Left ventricle myocardium inferior (tissue), 1 donor: ENCODE results near the gene PABPN1L. TPM values are rescaled to one million over a fixed set of nuclear protein-coding genes. Genes with fewer than 3 reads are reported as not detected.
A peak's percentile ranks its signal among the peaks of the same experiment; 100 is the strongest.
"Not testable (repeated sequence)": the region's sequence is repeated elsewhere in the genome, so short reads cannot be mapped to it uniquely, and the experiment has no call there.

Experiments used
- DNase-seq: peaks from one replicate; pipeline ENCODE4 v3.0.0-alpha.2; 2020
- H3K27ac ChIP-seq: fragments of 200-600 bp; replicated peaks from 2 replicates; pipeline ENCODE4 v1.8.0; 2021
- H3K27me3 ChIP-seq: fragments of 200-600 bp; 2 replicates; pipeline ENCODE4 v1.8.0; 2021; ENCODE audit warnings: low read depth
- H3K36me3 ChIP-seq: fragments of 200-600 bp; 2 replicates; pipeline ENCODE4 v1.8.0; 2021
- H3K4me1 ChIP-seq: fragments of 200-600 bp; 2 replicates; pipeline ENCODE4 v1.8.0; 2021
- H3K4me3 ChIP-seq: fragments of 200-600 bp; 2 replicates; pipeline ENCODE4 v1.8.0; 2021; ENCODE audit warnings: mild to moderate bottlenecking, moderate library complexity
- H3K9me3 ChIP-seq: fragments of 200-600 bp; replicated peaks from 2 replicates; pipeline ENCODE4 v1.8.0; 2021
- intact Hi-C: fragments of 100-400 bp; cut with micrococcal nuclease; formaldehyde crosslinking; loops from one replicate; pipeline ENCODE4 v1.11.0; 2022
- total RNA-seq: library from RNA; stranded (reverse); fragmentation: NEBNext Ultra II Directional; extraction: Animal tissue kit (Norgen Biotek cat#: 25700); gene quantifications from one replicate; pipeline ENCODE4 v1.2.1, GENCODE V29; 2021
- TF ChIP-seq, protein P1 (sequence below): fragments of 200-600 bp; IDR thresholded peaks from 2 replicates; pipeline ENCODE4 v1.8.0; 2021; ENCODE audit warnings: antibody characterized with exemption, mild to moderate bottlenecking, borderline replicate concordance
- donor health status: DM: no; HTN: yes; CAD: no; lungs with severe emphysema.

The PABPN1L gene
- total RNA-seq, 1 donor from 2014 or later: not detected

DNA sequence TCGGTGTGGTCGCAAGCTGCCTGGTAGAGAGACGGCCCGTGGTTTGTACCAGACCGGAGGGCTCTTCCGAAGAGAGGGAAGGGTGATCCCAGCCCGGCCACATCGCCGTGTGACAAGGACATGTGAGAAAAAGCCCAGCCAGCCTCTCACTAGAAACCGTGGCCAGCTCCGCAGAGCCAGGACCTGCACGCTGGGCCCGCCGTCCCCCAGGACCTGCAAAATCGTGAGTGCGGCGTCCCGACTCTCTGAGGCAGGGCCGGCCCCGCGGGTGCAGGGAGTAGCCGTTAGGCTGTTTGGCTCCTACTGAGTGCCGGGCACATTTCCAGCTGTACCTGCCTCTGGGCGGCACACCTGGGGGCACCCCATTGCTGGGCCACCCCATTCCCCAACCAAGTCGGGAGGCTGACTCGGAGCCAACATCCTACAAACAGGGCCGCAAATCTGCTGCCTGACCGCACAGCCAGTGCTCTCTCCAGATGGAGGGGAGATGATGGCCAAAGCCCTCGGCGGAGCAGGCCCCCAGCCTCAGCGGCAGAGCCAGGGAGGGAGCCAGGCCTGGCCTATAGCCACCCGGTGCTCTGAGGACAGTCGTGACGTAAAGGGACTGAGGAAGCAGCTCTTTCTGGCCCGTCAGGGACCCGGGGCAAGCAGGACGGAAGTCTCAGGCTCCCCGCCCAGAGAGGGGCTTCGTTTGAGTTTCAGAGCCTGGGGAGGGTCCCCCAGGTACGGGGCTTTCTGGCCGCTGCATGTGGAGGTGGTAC, 33.6 kb upstream of the PABPN1L start:
- Histone ChIP-seq H3K27ac (peak overlapping the region; percentile 40), H3K4me3 (no peak overlapping the region), H3K27me3 (no peaks in the 10 kb centered on the region), H3K4me1 (peaks cover 20% of the 10 kb centered on the region), H3K9me3 (no peaks in the 10 kb centered on the region), H3K36me3 (peaks cover 39% of the 10 kb centered on the region)
- intact Hi-C loops: no loop called here
- TF ChIP-seq, protein P1, sequence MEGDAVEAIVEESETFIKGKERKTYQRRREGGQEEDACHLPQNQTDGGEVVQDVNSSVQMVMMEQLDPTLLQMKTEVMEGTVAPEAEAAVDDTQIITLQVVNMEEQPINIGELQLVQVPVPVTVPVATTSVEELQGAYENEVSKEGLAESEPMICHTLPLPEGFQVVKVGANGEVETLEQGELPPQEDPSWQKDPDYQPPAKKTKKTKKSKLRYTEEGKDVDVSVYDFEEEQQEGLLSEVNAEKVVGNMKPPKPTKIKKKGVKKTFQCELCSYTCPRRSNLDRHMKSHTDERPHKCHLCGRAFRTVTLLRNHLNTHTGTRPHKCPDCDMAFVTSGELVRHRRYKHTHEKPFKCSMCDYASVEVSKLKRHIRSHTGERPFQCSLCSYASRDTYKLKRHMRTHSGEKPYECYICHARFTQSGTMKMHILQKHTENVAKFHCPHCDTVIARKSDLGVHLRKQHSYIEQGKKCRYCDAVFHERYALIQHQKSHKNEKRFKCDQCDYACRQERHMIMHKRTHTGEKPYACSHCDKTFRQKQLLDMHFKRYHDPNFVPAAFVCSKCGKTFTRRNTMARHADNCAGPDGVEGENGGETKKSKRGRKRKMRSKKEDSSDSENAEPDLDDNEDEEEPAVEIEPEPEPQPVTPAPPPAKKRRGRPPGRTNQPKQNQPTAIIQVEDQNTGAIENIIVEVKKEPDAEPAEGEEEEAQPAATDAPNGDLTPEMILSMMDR: no peak
- DNase-seq: no peak

DNA sequence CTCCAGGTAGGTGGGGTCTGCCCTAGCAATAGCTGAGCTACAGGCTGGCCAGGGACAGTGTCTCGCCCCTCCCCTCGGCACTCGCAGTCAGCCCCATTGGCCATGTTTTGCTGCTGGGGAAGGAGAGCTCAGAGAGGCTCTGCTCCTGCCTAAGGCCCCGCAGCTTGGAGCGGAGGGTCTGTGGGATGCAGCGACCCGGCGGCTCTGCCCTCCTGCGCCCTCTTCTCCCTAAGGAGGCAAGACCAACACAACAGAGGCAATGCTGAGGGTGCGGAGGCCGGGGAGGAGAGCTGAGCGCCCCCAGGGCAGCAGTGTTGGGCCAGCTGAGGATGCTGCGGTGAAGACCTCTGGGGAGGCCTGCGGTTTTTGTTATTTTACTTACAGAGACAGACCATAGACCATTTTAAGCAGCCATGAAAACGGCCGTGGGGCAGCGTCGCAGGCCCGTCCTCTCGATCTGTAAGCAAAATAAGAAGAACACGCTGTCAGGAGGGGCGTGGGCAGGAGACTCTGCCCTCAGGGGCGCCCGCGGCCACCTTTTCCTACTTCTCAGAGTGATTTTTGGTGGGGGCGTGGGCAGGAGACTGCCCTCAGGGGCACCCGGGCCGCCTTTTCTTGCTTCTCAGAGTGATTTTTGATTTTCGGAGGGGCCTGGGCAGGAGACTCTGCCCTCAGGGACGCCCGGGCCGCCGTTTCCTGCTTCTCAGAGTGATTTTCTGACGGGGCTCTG, 31.4 kb upstream of the PABPN1L start:
- peaks cover 39% of the 10 kb centered on the region for H3K36me3 ChIP-seq
- TF ChIP-seq, protein P1: no peak
- intact Hi-C loops: no loop called here
- peaks cover 7% of the 10 kb centered on the region for H3K4me1 ChIP-seq
- no peak overlapping the region for H3K4me3 ChIP-seq
- H3K27ac ChIP-seq: peak overlapping the region; percentile 32
- no peaks in the 10 kb centered on the region for H3K9me3 ChIP-seq
- H3K27me3 ChIP-seq: no peaks in the 10 kb centered on the region
- DNase-seq: no peak

DNA sequence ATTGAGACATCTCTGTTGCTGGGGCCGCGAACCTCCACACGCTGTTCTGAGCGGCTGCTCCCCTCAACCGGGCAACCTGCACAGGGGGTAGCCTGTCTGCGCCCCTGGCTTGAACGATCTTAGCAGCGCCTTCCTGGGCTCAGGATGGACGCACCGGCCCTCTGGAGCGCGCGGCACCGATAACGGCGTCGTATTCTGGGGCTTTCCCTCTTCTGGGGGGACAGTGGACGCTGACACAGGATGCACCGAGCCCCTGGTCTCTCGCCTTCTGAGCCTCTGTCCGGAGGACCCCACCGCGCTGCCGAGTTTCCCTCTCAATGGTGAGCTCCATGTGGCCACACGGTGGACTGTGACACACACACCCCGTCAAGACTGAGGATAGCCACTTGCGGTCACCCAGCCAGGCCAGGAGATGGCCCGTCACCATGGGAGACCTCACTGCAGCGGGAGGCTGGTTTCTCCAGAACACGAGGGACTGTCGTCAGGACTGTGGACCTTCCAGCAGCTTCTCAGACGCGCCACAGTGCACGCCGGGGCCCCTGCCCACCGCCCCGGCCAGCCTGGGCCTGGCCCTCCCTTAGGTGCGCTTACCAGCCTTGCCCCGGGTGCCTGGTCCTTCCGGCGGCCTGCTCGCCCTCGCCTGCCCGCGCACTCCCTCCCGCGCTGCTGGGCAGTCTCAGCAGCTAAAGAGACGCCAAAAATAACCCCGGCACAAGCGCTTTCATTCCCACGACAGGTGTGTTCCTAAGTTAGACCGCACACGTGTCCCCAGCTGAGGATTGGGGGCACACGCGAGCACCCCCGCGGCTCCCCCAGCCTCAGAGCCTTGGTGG, 30.0 kb upstream of the PABPN1L start:
- Histone ChIP-seq H3K27ac (no peak overlapping the region), H3K27me3 (no peaks in the 10 kb centered on the region), H3K36me3 (peaks cover 48% of the 10 kb centered on the region), H3K4me1 (peaks cover 7% of the 10 kb centered on the region), H3K4me3 (no peak overlapping the region), H3K9me3 (no peaks in the 10 kb centered on the region)
- TF ChIP-seq, protein P1: no peak
- intact Hi-C loops: no loop called here
- DNase-seq: no peak

DNA sequence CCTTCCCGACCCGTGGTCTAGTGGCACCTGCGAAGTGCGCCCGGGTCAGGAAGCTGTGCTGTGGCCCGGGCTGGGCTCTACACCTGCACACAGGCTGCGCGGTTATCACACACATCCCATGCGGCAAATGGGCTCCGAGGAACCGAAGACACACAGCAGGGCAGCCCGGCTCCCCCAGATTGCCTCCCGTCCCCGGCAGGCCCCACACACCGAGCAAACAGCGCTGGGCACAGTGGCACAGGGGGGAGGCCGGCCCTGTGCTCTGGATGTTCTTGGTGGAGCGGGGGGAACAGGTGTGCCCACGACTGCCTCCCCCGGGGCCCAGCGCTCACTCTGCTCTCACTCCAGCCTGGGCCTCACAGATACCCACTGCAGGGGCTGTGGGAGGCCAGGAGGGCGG, 28.9 kb upstream of the PABPN1L start:
- peaks cover 46% of the 10 kb centered on the region for H3K36me3 ChIP-seq
- H3K27me3 ChIP-seq: no peaks in the 10 kb centered on the region
- DNase-seq: no peak
- no peak overlapping the region for H3K27ac ChIP-seq
- H3K9me3 ChIP-seq: no peaks in the 10 kb centered on the region
- no peak overlapping the region for H3K4me3 ChIP-seq
- intact Hi-C loops: no loop called here
- TF ChIP-seq, protein P1: no peak
- peaks cover 7% of the 10 kb centered on the region for H3K4me1 ChIP-seq

DNA sequence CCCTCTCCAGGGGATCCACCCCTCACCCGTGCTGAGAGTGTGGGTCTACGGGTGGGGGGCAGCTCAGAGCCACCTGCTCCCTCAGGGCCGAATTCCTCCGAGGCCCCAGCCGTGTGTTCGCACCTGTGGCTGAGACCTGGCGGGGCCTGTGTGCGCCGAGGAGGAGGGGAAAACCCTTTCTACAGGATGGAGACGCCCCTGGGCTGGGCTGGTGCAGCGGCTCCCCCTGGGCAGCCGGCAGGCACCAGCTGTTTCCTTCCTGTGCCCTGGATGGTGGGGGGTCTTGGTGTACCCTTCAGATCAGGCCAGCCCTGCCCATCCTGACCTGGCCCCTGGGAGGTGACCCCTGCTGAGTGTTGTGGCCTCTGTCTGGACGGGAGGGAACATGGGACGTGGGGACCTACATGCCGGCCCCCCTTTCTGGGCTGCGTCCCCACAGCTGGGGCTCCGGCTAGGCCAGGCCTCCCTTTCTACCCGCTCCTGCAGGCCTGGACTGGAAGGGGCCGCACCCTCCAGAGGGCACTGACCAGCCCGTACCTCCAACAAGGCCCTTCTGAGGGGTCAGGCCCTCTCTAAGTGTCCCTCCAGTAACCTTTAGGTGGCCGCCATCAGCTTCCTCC, 28.3 kb upstream of the PABPN1L start:
- H3K27me3 ChIP-seq: no peaks in the 10 kb centered on the region
- H3K9me3 ChIP-seq: no peaks in the 10 kb centered on the region
- TF ChIP-seq, protein P1: no peak
- H3K4me3 ChIP-seq: no peak overlapping the region
- peaks cover 7% of the 10 kb centered on the region for H3K4me1 ChIP-seq
- H3K36me3 ChIP-seq: peaks cover 41% of the 10 kb centered on the region
- intact Hi-C loops: no loop called here
- no peak overlapping the region for H3K27ac ChIP-seq
- no peak for DNase-seq

DNA sequence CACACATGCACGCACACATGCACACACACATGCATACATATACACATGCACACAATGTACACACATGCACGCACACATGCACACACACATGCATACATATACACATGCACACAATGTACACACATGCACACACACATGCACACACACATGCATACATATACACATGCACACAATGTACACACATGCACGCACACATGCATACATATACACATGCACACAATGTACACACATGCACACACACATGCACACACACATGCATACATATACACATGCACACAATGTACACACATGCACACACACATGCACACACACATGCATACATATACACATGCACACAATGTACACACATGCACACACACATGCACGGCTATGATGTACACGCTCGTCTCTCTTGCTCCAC, 27.8 kb upstream of the PABPN1L start:
- H3K27me3 ChIP-seq, intact Hi-C loops, H3K4me3 ChIP-seq, H3K4me1 ChIP-seq, DNase-seq, H3K9me3 ChIP-seq, H3K27ac ChIP-seq: not testable (repeated sequence)
- H3K36me3 ChIP-seq: peaks cover 36% of the 10 kb centered on the region
